GM12801 (cell line): ENCODE measurements around the gene SERTM2.

Source experiments
- CTCF ChIP-seq: IDR thresholded peaks from one replicate; pipeline ENCODE4 v1.5.1; 2011; ENCODE audit warnings: control low read depth; ENCODE audit not compliant: insufficient read length; ENCODE audit errors: extremely low read depth

The SERTM2 gene

DNA sequence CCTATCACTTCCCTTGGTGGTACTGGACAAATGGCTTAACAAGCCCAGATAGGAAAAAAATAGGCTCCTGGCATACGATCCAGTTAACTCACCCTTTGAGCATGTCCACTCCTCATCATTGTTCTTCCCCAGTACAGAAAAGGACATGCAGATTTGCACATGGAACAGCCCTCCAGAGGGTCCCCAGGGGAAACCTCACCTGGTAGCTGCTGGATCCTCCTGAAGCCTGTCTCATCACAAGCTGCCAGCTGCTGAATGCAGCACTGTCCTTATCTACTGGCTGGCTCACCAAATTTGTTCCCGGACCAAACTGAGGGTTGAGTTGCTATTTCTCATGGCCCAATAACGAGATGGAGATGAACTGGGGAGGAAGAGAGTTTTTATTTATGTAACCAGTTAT, 49.4 kb downstream of the SERTM2 start:
- no peak for TF ChIP-seq CTCF

GRCh38 chrX:111561851-111562250, 50.4 kb downstream of the SERTM2 start:
- no peak for TF ChIP-seq CTCF

DNA sequence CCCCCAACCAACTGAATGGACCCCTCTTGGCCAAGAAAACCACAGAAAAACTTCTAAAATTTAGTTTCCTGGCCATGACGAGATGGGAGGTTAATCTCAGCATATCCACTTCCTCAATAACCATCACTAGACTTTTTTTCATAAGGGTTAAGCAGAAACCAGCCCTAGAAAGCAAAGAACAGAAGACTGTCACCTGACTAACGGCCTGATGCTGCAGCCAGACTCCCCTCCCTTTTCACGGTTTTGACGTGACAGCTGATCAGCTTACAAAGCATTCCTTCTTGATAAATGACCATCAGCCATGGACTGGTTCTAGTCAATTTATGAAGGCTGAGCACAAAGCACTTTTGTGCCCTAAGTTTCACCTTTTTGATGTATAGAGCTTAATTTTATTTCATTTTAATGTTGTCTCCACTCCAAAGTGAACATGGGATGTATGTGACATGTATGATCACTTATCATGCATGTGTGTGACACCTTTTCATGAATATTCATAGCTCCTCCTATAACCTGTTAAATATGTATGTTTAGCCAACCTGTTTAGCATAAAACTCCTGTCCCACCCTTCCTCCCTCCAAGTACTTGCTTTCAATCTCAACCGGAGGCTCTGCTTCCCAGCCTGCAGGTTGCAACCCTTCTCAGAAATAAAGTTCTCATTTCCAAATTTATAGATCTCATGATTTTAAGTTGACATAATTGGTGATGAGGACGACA, 56.3 kb downstream of the SERTM2 start:
- TF ChIP-seq CTCF = no peak

GRCh38 chrX:111568354-111568753, 56.9 kb downstream of the SERTM2 start:
- no peak for TF ChIP-seq CTCF

DNA sequence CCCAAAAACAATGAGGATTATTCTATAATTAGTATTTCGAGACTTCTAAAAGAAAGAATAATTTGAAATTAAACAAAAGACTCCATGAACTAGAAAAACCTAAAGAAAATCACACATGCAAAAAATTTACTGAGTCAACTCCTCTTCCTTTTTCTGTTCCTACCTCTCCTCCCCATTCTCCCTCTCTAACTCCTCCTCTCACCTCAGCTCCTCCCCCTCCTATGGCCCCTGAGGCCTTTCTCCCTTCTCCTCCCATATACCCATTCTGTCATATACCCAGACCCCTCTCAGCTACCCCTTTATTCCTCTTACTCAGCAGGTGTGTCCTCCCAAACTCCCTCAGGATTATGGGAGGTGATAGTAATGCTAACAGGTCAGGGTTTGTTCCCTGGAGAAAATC, 57.4 kb downstream of the SERTM2 start:
- no peak for TF ChIP-seq CTCF
